HCT116 (cell line): ENCODE data around the gene MYH11.

Experiments
- JUND ChIP-seq: IDR thresholded peaks from 2 replicates; pipeline ENCODE4 v1.6.1; 2012
- POLR2A ChIP-seq: IDR thresholded peaks from 2 replicates; pipeline ENCODE4 v1.7.0; 2011; ENCODE audit warnings: borderline replicate concordance; ENCODE audit not compliant: insufficient read depth, insufficient read length; ENCODE audit errors: extremely low read depth
- POLR2AphosphoS5 ChIP-seq: IDR thresholded peaks from 2 replicates; pipeline ENCODE4 v1.6.1; 2011; ENCODE audit warnings: mild to moderate bottlenecking, low read depth, low read length, moderate library complexity
- TF ChIP-seq, protein P1 (sequence below): IDR thresholded peaks from 2 replicates; pipeline ENCODE4 v1.6.1; 2012; ENCODE audit warnings: low read depth
- TF ChIP-seq, protein P2 (sequence below): IDR thresholded peaks from 2 replicates; pipeline ENCODE4 v1.6.1; 2012
- TF ChIP-seq, protein P3 (sequence below), 3 experiments: fragments of 200-600 bp in 1 of 3; sonication (generic) in 1 of 3; IDR thresholded peaks in 2 of 3; conservative IDR thresholded peaks in 1 of 3; 2 replicates each; pipeline ENCODE4 v1.5.1; 2012 to 2017; ENCODE audit warnings: low read depth in 2 of 3, low read length in 2 of 3, antibody characterized with exemption in 1 of 3, borderline replicate concordance in 1 of 3, control low read depth in 1 of 3, mild to moderate bottlenecking in 1 of 3, mixed read lengths in 1 of 3, mixed run types in 1 of 3, moderate library complexity in 1 of 3; ENCODE audit not compliant: insufficient read depth in 1 of 3

DNA sequence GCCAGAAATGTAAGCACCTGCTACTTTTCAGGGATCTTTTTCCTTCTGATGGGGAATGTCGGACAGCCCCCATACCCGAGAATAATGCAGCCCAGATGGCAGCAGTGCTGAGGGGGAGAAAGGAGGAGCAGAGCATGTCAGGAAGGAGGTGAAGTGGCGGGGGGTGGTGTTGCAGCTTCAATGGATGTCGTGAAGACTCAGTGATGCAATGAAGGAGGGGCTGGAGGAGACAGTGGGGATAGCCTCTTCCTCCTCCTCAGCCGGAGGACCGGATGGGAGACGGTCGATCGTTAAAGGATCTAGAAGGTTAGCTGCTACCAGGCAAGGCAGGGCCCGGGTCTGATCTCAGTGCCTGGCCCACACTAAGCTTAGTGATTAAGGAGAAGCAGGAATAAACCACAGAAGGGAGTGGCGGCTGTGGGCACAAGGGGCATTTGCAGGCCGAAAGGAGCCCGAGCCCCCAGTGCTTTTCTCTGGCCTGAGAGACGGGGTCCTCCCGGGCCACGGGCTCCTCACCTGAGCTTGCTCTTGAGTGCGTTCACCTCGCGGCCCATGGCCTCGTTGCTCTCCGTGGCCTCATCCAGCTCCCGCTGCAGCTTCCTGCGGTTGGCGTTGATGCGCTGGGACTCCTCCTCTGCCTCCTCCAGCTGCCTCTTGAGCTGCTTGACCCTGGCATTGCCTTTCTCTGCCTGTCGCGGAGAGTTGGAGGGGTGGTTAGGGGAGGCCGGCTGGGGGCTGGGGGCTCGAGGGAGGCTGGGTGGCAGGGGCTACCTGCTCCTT lies 142.2 kb downstream of the MYH11 start:
- TF ChIP-seq POLR2A, result no peak
- TF ChIP-seq POLR2AphosphoS5, result no peak
- TF ChIP-seq, protein P1, sequence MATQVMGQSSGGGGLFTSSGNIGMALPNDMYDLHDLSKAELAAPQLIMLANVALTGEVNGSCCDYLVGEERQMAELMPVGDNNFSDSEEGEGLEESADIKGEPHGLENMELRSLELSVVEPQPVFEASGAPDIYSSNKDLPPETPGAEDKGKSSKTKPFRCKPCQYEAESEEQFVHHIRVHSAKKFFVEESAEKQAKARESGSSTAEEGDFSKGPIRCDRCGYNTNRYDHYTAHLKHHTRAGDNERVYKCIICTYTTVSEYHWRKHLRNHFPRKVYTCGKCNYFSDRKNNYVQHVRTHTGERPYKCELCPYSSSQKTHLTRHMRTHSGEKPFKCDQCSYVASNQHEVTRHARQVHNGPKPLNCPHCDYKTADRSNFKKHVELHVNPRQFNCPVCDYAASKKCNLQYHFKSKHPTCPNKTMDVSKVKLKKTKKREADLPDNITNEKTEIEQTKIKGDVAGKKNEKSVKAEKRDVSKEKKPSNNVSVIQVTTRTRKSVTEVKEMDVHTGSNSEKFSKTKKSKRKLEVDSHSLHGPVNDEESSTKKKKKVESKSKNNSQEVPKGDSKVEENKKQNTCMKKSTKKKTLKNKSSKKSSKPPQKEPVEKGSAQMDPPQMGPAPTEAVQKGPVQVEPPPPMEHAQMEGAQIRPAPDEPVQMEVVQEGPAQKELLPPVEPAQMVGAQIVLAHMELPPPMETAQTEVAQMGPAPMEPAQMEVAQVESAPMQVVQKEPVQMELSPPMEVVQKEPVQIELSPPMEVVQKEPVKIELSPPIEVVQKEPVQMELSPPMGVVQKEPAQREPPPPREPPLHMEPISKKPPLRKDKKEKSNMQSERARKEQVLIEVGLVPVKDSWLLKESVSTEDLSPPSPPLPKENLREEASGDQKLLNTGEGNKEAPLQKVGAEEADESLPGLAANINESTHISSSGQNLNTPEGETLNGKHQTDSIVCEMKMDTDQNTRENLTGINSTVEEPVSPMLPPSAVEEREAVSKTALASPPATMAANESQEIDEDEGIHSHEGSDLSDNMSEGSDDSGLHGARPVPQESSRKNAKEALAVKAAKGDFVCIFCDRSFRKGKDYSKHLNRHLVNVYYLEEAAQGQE, result no peak
- TF ChIP-seq, protein P2, sequence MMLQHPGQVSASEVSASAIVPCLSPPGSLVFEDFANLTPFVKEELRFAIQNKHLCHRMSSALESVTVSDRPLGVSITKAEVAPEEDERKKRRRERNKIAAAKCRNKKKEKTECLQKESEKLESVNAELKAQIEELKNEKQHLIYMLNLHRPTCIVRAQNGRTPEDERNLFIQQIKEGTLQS, result no peak
- TF ChIP-seq JUND, result no peak
- TF ChIP-seq, protein P3, sequence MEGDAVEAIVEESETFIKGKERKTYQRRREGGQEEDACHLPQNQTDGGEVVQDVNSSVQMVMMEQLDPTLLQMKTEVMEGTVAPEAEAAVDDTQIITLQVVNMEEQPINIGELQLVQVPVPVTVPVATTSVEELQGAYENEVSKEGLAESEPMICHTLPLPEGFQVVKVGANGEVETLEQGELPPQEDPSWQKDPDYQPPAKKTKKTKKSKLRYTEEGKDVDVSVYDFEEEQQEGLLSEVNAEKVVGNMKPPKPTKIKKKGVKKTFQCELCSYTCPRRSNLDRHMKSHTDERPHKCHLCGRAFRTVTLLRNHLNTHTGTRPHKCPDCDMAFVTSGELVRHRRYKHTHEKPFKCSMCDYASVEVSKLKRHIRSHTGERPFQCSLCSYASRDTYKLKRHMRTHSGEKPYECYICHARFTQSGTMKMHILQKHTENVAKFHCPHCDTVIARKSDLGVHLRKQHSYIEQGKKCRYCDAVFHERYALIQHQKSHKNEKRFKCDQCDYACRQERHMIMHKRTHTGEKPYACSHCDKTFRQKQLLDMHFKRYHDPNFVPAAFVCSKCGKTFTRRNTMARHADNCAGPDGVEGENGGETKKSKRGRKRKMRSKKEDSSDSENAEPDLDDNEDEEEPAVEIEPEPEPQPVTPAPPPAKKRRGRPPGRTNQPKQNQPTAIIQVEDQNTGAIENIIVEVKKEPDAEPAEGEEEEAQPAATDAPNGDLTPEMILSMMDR (IDR thresholded peaks at IDR 0.05 in 2 of 3, conservative IDR thresholded peaks at IDR 0.05 in 1 of 3; ENCODE audit: borderline replicate concordance in 1 of 3, insufficient read depth in 1 of 3, low read depth in 2 of 3, low read length in 2 of 3), result no peak
